ENCODE measurements around the gene FAAP20.

Gene FAAP20

DNA sequence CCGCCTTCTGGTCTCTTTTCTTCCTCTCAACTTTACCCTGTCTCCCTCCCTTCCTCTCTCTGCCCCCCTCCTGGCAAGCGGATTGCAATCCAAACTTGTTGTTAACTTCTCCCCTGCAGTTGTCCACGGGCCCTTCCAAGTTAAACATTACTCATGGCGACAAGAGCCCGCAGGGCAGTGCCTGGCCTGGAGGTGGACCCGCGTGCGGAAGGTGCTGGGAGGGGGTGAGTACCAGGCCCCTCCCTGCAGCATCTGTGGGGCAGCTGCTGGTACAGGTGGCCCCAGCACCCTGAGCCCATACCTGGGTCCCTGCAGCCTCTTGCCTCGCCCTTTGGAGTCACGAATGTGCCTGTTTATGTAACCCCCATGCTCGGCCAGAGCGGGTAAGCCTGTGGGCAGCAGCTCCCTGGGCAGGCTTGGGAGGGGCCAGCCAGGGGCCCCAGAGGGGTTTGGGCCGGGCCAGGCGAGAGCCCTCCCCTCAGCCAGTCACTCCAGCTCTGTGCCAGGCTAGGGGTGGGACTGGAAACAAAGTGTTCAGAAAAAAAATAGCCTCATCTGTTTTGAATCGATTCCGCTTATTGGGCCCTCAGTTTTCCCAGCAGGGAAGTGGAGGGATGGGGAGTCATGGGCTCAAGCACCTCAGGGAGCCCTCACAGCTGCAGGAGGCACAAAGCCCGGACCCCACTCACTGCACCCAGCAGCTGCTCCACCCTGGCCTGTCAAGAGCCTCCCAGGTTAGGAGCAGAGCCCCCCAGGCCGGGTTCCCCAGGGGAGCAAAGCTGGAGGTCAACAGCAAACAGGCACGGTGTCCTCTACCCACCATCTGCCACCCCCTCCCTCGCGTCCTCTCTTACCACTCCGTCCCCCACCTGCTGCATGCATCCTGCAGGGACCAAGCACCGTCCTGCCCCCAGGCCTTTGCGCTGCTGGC lies 14.0 kb upstream of the FAAP20 start:
- Histone ChIP-seq H3K9ac (ENCODE audit: low read length) (no peak overlapping the region), H3F3A (ENCODE audit: insufficient read depth, low read length) (no peaks in the 10 kb centered on the region), H3K27ac (ENCODE audit: low read length) (no peak overlapping the region), H2AFZ (ENCODE audit: low read length) (no peak overlapping the region), H3K4me1 (ENCODE audit: low read length) (peaks cover 9% of the 10 kb centered on the region; the same call in 1 of the 2 replicates), H3K9me2 (replicated peaks; ENCODE audit: insufficient read depth, low read length) (no peaks in the 10 kb centered on the region), H3K4me2 (ENCODE audit: low read depth, low read length) (no peak overlapping the region), H3K9me3 (replicated peaks; ENCODE audit: insufficient read depth, low read length) (no peaks in the 10 kb centered on the region), H3K36me3 (replicated peaks; ENCODE audit: insufficient read depth, low read length) (no peaks in the 10 kb centered on the region), H3K79me2 (ENCODE audit: low read length) (no peaks in the 10 kb centered on the region), H3K4me3 (ENCODE audit: low read length) (no peak overlapping the region), H4K20me1 (ENCODE audit: insufficient read depth, low read length) (no peaks in the 10 kb centered on the region), H3K27me3 (replicated peaks; ENCODE audit: insufficient read depth, low read length) (peaks cover 69% of the 10 kb centered on the region)
- DNase-seq: no peak
- TF ChIP-seq EZH2 (optimal IDR thresholded peaks at IDR 0.05; ENCODE audit: low read depth, low read length) (no peak), EZH2phosphoT487 (IDR thresholded peaks at IDR 0.05; ENCODE audit: low read length) (no peak)
- TF ChIP-seq, protein P1, sequence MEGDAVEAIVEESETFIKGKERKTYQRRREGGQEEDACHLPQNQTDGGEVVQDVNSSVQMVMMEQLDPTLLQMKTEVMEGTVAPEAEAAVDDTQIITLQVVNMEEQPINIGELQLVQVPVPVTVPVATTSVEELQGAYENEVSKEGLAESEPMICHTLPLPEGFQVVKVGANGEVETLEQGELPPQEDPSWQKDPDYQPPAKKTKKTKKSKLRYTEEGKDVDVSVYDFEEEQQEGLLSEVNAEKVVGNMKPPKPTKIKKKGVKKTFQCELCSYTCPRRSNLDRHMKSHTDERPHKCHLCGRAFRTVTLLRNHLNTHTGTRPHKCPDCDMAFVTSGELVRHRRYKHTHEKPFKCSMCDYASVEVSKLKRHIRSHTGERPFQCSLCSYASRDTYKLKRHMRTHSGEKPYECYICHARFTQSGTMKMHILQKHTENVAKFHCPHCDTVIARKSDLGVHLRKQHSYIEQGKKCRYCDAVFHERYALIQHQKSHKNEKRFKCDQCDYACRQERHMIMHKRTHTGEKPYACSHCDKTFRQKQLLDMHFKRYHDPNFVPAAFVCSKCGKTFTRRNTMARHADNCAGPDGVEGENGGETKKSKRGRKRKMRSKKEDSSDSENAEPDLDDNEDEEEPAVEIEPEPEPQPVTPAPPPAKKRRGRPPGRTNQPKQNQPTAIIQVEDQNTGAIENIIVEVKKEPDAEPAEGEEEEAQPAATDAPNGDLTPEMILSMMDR (IDR thresholded peaks at IDR 0.05; ENCODE audit: low read length): no peak

DNA sequence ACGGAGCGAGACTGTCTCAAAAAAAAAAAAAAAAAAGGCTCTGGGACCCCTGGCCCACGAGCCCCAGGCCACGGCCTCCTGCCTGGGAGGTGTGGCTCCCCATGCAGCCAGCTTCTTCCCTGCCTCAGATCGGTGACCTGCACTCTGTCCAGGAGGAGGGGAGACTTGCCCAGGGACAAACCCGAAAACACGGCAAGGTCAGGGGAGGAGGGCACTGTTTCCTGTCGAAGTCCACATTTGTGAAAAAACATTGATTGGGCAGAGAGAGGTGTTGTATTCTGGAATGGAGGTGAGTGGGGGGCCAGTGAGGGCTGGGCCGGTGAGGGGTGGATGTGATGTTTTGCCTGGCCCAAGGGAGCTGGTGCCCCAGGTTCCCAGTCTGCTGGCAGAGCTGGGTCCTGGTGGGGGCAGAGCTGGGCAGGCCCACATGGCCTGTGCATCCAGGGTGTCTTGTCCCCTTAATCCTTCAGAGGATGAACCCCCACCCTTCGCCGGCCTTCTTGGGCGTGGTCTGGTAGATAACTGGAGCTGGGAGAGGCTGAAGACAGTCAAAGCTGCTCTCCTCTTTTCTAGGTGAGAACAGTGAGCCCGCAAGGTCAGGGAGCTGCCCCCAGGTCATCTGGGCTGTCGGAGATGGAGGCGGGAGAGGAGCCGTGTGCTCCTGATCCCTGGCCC lies 12.4 kb upstream of the FAAP20 start:
- no peak overlapping the region for H3K4me3 ChIP-seq (ENCODE audit: low read length)
- no peak overlapping the region for H3K9ac ChIP-seq (ENCODE audit: low read length)
- H3K4me2 ChIP-seq (ENCODE audit: low read depth, low read length): no peak overlapping the region

GRCh38 chr1:2205191-2205952 lies 10.8 kb upstream of the FAAP20 start:
- no peaks in the 10 kb centered on the region for H3K9me3 ChIP-seq (replicated peaks; ENCODE audit: insufficient read depth, low read length)
- H3K4me3 ChIP-seq (ENCODE audit: low read length): peak overlapping the region; percentile 63
- H3K36me3 ChIP-seq (replicated peaks; ENCODE audit: insufficient read depth, low read length): no peaks in the 10 kb centered on the region
- H3K27me3 ChIP-seq (replicated peaks; ENCODE audit: insufficient read depth, low read length): peaks cover 72% of the 10 kb centered on the region
- H2AFZ ChIP-seq (ENCODE audit: low read length): peak overlapping the region; percentile 90
- H3F3A ChIP-seq (ENCODE audit: insufficient read depth, low read length): no peaks in the 10 kb centered on the region
- no peaks in the 10 kb centered on the region for H3K79me2 ChIP-seq (ENCODE audit: low read length)
- peak; percentile 86 for DNase-seq
- H3K9me2 ChIP-seq (replicated peaks; ENCODE audit: insufficient read depth, low read length): no peaks in the 10 kb centered on the region
- H3K4me2 ChIP-seq (ENCODE audit: low read depth, low read length): peak overlapping the region; percentile 99
- no peaks in the 10 kb centered on the region for H4K20me1 ChIP-seq (ENCODE audit: insufficient read depth, low read length)
- no peak overlapping the region for H3K27ac ChIP-seq (ENCODE audit: low read length)
- TF ChIP-seq, protein P1 (IDR thresholded peaks at IDR 0.05; ENCODE audit: low read length): no peak
- no peak for TF ChIP-seq EZH2phosphoT487 (IDR thresholded peaks at IDR 0.05; ENCODE audit: low read length)
- no peak for TF ChIP-seq EZH2 (optimal IDR thresholded peaks at IDR 0.05; ENCODE audit: low read depth, low read length)
- H3K4me1 ChIP-seq (ENCODE audit: low read length): peaks cover 9% of the 10 kb centered on the region; the same call in 1 of the 2 replicates
- H3K9ac ChIP-seq (ENCODE audit: low read length): no peak overlapping the region

More for the DNA sequence above, 12.4 kb upstream of the FAAP20 start:
- no peak for DNase-seq
- Histone ChIP-seq H3K27ac (ENCODE audit: low read length) (no peak overlapping the region), H4K20me1 (ENCODE audit: insufficient read depth, low read length) (no peaks in the 10 kb centered on the region), H3K9me3 (replicated peaks; ENCODE audit: insufficient read depth, low read length) (no peaks in the 10 kb centered on the region), H3K36me3 (replicated peaks; ENCODE audit: insufficient read depth, low read length) (no peaks in the 10 kb centered on the region), H3K27me3 (replicated peaks; ENCODE audit: insufficient read depth, low read length) (peaks cover 70% of the 10 kb centered on the region), H3K9me2 (replicated peaks; ENCODE audit: insufficient read depth, low read length) (no peaks in the 10 kb centered on the region), H3K79me2 (ENCODE audit: low read length) (no peaks in the 10 kb centered on the region), H2AFZ (ENCODE audit: low read length) (no peak overlapping the region), H3K4me1 (ENCODE audit: low read length) (peaks cover 9% of the 10 kb centered on the region; the same call in 1 of the 2 replicates), H3F3A (ENCODE audit: insufficient read depth, low read length) (no peaks in the 10 kb centered on the region)
- TF ChIP-seq EZH2 (optimal IDR thresholded peaks at IDR 0.05; ENCODE audit: low read depth, low read length): no peak
- TF ChIP-seq EZH2phosphoT487 (IDR thresholded peaks at IDR 0.05; ENCODE audit: low read length): no peak
- TF ChIP-seq, protein P1 (IDR thresholded peaks at IDR 0.05; ENCODE audit: low read length): no peak
